Measurements from ENCODE around the gene SRSF11. TPM values are rescaled to one million over a fixed set of nuclear protein-coding genes. Genes with fewer than 3 reads are reported as not detected.

Gene SRSF11
- polyA plus RNA-seq, 3 donors from 2014 or later: 67.8 to 100 (median 76.7) TPM

DNA sequence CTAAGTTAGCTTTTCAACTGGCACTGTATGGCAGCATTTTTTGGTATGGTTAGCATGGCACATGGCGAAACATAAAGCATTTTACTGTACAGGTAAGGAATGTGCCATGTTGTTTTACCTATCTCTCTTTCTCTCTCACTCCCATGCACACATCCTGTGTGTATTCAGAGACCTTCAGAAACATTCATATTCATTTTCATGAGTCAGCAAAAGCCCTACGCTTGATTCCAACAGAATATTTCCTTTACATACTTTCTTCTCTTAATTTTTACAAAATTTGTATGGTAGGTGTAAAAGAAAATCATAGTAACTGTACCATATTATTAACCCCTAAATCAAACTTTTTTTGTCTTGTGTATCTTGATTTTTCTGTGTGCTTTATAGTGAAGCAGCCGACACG lies 10.3 kb downstream of the SRSF11 start:
- no peak for DNase-seq
- Mint-ChIP-seq H3K4me3 (no peak overlapping the region), H3K27ac (peak overlapping the region in 1 of 6 donors; percentile 1), H3K4me1 (peaks cover 18 to 48% of the 10 kb centered on the region in 2 donors), H3K9me3 (no peaks in the 10 kb centered on the region), H3K27me3 (ENCODE audit: low read depth in 3 of 3) (peaks cover 0 to 1% (median 0%) of the 10 kb centered on the region in 3 donors), H3K36me3 (peaks cover 10 to 59% (median 26%) of the 10 kb centered on the region in 3 donors)

DNA sequence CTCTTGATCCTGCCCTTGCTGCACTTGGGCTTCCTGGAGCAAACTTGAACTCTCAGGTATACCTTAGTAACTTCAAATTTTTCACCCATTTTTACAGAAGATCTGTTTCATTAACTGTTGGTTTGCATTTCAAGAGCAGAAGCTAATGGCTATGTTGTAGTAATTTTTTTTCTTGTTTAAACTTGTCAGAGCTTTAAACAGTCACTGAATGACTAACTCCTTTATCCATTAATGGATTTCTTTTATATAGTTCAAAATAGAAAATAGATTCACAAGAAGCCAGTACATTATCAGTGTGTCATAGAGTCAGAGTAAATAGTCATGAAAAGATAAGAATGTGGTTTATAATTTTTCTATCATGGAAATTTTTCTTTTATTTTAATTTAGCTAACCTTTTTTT lies 13.6 kb downstream of the SRSF11 start:
- DNase-seq: no peak
- H3K36me3 Mint-ChIP-seq: peaks cover 10 to 71% (median 26%) of the 10 kb centered on the region in 3 donors
- no peak overlapping the region for H3K4me3 Mint-ChIP-seq
- no peaks in the 10 kb centered on the region for H3K27me3 Mint-ChIP-seq (ENCODE audit: low read depth in 3 of 3)
- peaks cover 0 to 25% of the 10 kb centered on the region in 2 donors for H3K4me1 Mint-ChIP-seq
- H3K27ac Mint-ChIP-seq: peak overlapping the region in 2 of 6 donors; percentile 19 to 36
- no peaks in the 10 kb centered on the region for H3K9me3 Mint-ChIP-seq

DNA sequence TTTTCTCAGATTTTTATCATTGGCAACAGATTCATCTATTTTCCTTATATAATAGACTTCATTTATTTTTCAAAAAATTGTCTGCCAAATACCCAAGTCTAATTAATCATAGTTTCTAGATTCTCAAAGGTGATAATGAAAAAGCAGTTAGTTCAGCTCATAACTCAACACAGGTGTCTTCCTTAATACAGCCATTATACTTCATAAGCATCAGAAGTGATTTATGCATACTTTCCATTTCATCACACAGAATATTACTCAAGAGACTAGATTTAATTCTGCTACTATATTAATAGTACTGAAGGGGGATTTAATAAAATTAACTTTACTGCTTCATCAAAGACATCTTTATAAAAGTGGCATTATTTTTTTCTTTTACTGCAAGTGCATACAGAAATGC lies 18.8 kb downstream of the SRSF11 start:
- Mint-ChIP-seq H3K27me3 (ENCODE audit: low read depth in 3 of 3) (peaks cover 0 to 6% (median 2%) of the 10 kb centered on the region in 3 donors), H3K4me3 (no peak overlapping the region), H3K9me3 (no peaks in the 10 kb centered on the region), H3K27ac (peak overlapping the region in 1 of 6 donors; percentile 66), H3K36me3 (peaks cover 20 to 72% (median 35%) of the 10 kb centered on the region in 3 donors), H3K4me1 (peaks cover 1 to 21% of the 10 kb centered on the region in 2 donors)
- DNase-seq: no peak

- Mint-ChIP-seq H3K36me3 (peaks cover 28 to 73% (median 49%) of the 10 kb centered on the region in 3 donors), H3K4me3 (no peak overlapping the region), H3K27me3 (ENCODE audit: low read depth in 3 of 3) (peaks cover 0 to 3% (median 2%) of the 10 kb centered on the region in 3 donors), H3K9me3 (no peaks in the 10 kb centered on the region), H3K27ac (peak overlapping the region in 2 of 6 donors; percentile 19 to 64), H3K4me1 (peaks cover 0 to 29% of the 10 kb centered on the region in 2 donors)
- no peak for DNase-seq
Observed at GRCh38 chr1:70247122-70247521, 25.9 kb downstream of the SRSF11 start.

DNA sequence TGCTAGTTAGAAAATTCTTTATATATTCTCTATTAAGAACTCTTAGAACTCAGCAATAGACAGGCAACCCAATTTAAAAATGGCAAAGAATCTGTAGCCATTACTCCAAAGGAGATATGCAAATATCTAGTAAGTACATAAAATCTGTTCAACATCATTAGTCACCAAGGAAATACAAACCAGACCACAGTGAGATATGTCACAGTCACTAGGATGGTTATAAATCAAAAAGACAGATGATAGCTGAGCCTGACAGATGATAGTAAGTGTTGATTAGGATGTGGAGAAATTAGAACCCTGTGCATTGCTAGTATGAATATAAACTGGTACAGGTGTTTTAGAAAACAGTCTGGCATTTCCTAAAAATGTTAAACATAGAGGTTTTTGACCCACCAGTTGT lies 26.6 kb downstream of the SRSF11 start:
- H3K9me3 Mint-ChIP-seq: no peaks in the 10 kb centered on the region
- H3K4me1 Mint-ChIP-seq: peaks cover 0 to 29% of the 10 kb centered on the region in 2 donors
- peaks cover 28 to 70% (median 49%) of the 10 kb centered on the region in 3 donors for H3K36me3 Mint-ChIP-seq
- no peak for DNase-seq
- no peak overlapping the region for H3K4me3 Mint-ChIP-seq
- peaks cover 0 to 2% (median 1%) of the 10 kb centered on the region in 3 donors for H3K27me3 Mint-ChIP-seq (ENCODE audit: low read depth in 3 of 3)
- no peak overlapping the region for H3K27ac Mint-ChIP-seq

DNA sequence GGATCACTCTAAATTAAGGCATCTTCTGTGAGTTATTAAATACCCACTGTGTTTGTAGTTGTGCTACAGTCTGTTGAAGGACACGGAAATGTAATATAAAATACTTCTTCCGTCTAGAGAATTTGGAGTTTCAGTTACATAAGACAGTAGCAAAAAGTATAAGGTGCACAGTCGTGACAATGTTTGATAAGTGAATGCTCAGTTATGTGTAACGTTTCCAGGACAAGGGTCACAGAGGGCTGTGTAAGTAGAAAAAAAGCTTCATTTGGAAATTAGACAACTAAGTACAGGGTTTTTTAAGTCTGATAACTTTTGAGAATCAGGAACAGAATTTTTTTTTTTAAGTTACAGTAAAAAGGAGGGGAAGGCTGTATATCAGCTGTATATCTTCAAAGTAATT lies 27.5 kb downstream of the SRSF11 start:
- no peak for DNase-seq
- Mint-ChIP-seq H3K9me3 (no peaks in the 10 kb centered on the region), H3K36me3 (peaks cover 28 to 63% (median 45%) of the 10 kb centered on the region in 3 donors), H3K27ac (peak overlapping the region in 1 of 6 donors; percentile 2), H3K27me3 (ENCODE audit: low read depth in 3 of 3) (peaks cover 0 to 2% (median 1%) of the 10 kb centered on the region in 3 donors), H3K4me1 (peaks cover 0 to 25% of the 10 kb centered on the region in 2 donors), H3K4me3 (no peak overlapping the region)

- H3K27me3 Mint-ChIP-seq (ENCODE audit: low read depth in 3 of 3): peaks cover 0 to 2% (median 0%) of the 10 kb centered on the region in 3 donors
- DNase-seq: no peak
- no peak overlapping the region for H3K27ac Mint-ChIP-seq
- H3K4me3 Mint-ChIP-seq: no peak overlapping the region
- no peaks in the 10 kb centered on the region for H3K4me1 Mint-ChIP-seq
- H3K36me3 Mint-ChIP-seq: peaks cover under 1 to 13% (median under 1%) of the 10 kb centered on the region in 3 donors
- no peaks in the 10 kb centered on the region for H3K9me3 Mint-ChIP-seq
Observed at GRCh38 chr1:70256664-70257063, 35.5 kb downstream of the SRSF11 start.

DNA sequence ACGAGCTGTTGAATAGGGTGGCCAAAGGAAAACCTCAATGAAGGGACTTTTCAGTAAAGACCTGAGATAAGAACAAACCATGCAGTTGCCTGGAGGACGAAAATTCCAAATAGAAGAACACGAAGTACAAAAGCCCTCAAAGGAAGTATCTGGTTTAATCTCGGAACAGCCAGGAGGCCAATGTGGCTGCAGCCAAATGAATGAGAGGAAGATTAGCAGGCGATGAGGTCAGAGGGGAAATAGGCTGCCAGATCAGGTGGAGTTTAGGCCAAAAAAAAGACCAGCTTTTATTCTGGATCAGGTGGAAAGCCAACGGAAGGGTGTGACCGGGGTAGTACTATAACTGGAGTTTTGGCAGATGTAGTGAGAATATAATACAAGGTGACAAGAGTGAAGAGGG lies 43.7 kb downstream of the SRSF11 start:
- peaks cover 13 to 35% (median 26%) of the 10 kb centered on the region in 3 donors for H3K36me3 Mint-ChIP-seq
- no peaks in the 10 kb centered on the region for H3K4me1 Mint-ChIP-seq
- peak overlapping the region in 2 of 6 donors; percentile 0 to 24 for H3K27ac Mint-ChIP-seq
- no peaks in the 10 kb centered on the region for H3K27me3 Mint-ChIP-seq (ENCODE audit: low read depth in 3 of 3)
- peaks cover 0 to 1% (median 0%) of the 10 kb centered on the region in 6 donors for H3K9me3 Mint-ChIP-seq
- DNase-seq: no peak
- no peak overlapping the region for H3K4me3 Mint-ChIP-seq

GRCh38 chr1:70265946-70266345 lies 44.8 kb downstream of the SRSF11 start:
- no peak for DNase-seq
- Mint-ChIP-seq H3K27ac (no peak overlapping the region), H3K27me3 (ENCODE audit: low read depth in 3 of 3) (no peaks in the 10 kb centered on the region), H3K36me3 (peaks cover 13 to 35% (median 23%) of the 10 kb centered on the region in 3 donors), H3K9me3 (peaks cover 0 to 1% (median 0%) of the 10 kb centered on the region in 6 donors), H3K4me3 (no peak overlapping the region), H3K4me1 (no peaks in the 10 kb centered on the region)

- Mint-ChIP-seq H3K36me3 (peaks cover 4 to 21% (median 5%) of the 10 kb centered on the region in 3 donors), H3K9me3 (no peaks in the 10 kb centered on the region), H3K27ac (peak overlapping the region in 3 of 6 donors; percentile 17 to 54 (median 21)), H3K4me3 (no peak overlapping the region), H3K27me3 (ENCODE audit: low read depth in 3 of 3) (peaks cover 0 to 2% (median 0%) of the 10 kb centered on the region in 3 donors), H3K4me1 (peaks cover 0 to 6% of the 10 kb centered on the region in 2 donors)
- no peak for DNase-seq
Observed at GRCh38 chr1:70277875-70278274, 56.7 kb downstream of the SRSF11 start.

- no peaks in the 10 kb centered on the region for H3K27me3 Mint-ChIP-seq (ENCODE audit: low read depth in 3 of 3)
- peaks cover 0 to 17% (median 4%) of the 10 kb centered on the region in 3 donors for H3K36me3 Mint-ChIP-seq
- H3K4me1 Mint-ChIP-seq: peaks cover 0 to 6% of the 10 kb centered on the region in 2 donors
- H3K9me3 Mint-ChIP-seq: no peaks in the 10 kb centered on the region
- H3K4me3 Mint-ChIP-seq: no peak overlapping the region
- no peak for DNase-seq
- peak overlapping the region in 1 of 6 donors; percentile 23 for H3K27ac Mint-ChIP-seq
Observed at GRCh38 chr1:70278710-70279109, 57.5 kb downstream of the SRSF11 start.

DNA sequence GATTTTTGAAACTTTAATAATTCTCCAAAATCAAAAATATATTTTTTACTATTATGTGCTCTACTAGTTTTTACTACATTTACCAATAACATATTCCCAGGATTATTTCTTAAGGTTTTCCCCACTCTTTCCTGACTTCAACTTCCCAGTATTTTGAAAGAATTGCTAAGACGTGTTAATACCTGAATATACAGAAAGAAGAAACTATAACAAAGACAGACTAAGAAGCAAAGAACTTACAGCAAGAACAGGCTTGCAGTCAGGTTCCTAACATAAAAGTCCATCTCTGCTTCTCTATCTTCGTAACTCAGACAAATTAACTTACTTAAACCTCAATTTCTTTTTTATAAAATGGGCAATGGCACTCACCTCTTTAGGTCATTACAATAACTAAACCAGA lies 63.2 kb downstream of the SRSF11 start:
- no peak overlapping the region for H3K27ac Mint-ChIP-seq
- H3K27me3 Mint-ChIP-seq (ENCODE audit: low read depth in 3 of 3): no peaks in the 10 kb centered on the region
- no peak for DNase-seq
- H3K36me3 Mint-ChIP-seq: peaks cover 0 to 8% (median 0%) of the 10 kb centered on the region in 3 donors
- no peak overlapping the region for H3K4me3 Mint-ChIP-seq
- no peaks in the 10 kb centered on the region for H3K9me3 Mint-ChIP-seq
- no peaks in the 10 kb centered on the region for H3K4me1 Mint-ChIP-seq

DNA sequence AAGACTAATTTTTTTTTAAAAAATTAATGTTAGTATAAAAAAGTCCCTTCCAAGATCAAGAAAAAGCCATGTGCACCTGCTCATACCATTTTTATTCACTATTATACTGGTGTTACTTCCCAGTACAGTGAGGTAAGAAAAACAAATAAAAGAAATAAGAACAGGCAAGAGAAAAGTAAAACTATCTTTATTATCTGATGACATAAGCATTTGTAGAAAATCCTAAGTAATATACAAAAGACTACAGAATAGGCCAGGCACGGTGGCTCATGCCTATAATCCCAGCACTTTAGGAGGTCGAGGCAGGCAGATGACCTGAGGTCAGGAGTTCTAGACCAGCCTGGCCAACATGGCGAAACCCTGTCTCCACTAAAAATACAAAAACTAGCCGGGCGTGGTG lies 65.3 kb downstream of the SRSF11 start:
- Mint-ChIP-seq H3K27me3 (ENCODE audit: low read depth in 3 of 3) (no peaks in the 10 kb centered on the region), H3K27ac (no peak overlapping the region), H3K36me3 (peaks cover 0 to 15% (median 0%) of the 10 kb centered on the region in 3 donors), H3K4me3 (no peak overlapping the region), H3K9me3 (no peaks in the 10 kb centered on the region), H3K4me1 (no peaks in the 10 kb centered on the region)
- DNase-seq: no peak

- no peak overlapping the region for H3K27ac Mint-ChIP-seq
- DNase-seq: no peak
- H3K4me1 Mint-ChIP-seq: no peaks in the 10 kb centered on the region
- peaks cover under 1 to 23% (median 9%) of the 10 kb centered on the region in 3 donors for H3K36me3 Mint-ChIP-seq
- H3K27me3 Mint-ChIP-seq (ENCODE audit: low read depth in 3 of 3): no peaks in the 10 kb centered on the region
- H3K4me3 Mint-ChIP-seq: no peak overlapping the region
- no peaks in the 10 kb centered on the region for H3K9me3 Mint-ChIP-seq
Observed at GRCh38 chr1:70288166-70288565, 67.0 kb downstream of the SRSF11 start.

GRCh38 chr1:70290218-70290617 lies 69.0 kb downstream of the SRSF11 start:
- H3K36me3 Mint-ChIP-seq: peaks cover 3 to 31% (median 13%) of the 10 kb centered on the region in 3 donors
- H3K4me3 Mint-ChIP-seq: no peak overlapping the region
- H3K27me3 Mint-ChIP-seq (ENCODE audit: low read depth in 3 of 3): no peaks in the 10 kb centered on the region
- H3K9me3 Mint-ChIP-seq: no peaks in the 10 kb centered on the region
- DNase-seq: no peak
- H3K4me1 Mint-ChIP-seq: no peaks in the 10 kb centered on the region
- H3K27ac Mint-ChIP-seq: no peak overlapping the region

Measured in immature natural killer cell (primary cell).